ENCODE measurements around the gene PTPRN2.
A peak's percentile ranks its signal among the peaks of the same experiment; 100 is the strongest.

DNA sequence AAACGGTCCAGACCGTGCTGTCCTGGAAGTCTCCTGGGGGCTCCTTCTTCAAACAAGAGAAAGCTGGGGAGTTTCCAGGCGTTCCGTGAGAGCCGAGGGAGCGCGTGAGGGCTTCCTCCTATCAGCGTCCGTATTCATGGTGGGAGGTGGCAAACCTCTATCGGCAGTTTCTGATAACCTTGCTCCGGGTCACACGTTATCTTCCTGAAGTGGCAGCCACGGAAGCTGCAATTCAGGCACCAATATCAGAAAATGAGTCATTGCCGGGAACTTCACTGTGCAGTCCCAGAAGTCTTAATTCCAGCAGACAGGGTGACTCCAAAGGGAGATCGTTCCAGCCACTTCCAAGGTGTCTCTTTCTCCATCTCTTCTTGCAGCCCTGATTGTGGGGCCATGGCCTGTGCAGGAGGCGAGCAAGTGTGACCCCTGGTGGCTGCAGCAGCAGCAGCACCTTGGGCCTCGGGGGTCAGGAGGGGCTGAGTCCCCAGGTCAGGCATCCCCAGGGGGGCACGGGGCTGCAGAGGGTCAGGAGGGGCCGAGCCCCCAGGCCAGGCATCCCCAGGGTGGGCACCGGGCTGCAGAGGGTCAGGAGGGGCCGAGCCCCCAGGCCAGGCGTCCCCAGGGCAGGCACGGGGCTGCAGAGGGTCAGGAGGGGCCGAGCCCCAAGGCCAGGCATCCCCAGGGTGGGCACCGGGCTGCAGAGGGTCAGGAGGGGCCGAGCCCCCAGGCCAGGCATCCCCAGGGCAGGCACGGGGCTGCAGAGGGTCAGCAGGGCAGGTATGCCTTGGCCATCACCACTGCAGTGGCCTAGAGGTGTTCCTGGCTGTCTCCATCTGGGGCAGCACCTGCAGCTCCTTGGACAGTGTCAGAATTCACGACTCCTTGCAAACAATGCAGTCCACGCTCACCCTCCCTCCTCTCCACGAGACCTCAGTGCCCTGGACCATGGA lies 712.1 kb downstream of the PTPRN2 start:
- TF ChIP-seq, protein P1, sequence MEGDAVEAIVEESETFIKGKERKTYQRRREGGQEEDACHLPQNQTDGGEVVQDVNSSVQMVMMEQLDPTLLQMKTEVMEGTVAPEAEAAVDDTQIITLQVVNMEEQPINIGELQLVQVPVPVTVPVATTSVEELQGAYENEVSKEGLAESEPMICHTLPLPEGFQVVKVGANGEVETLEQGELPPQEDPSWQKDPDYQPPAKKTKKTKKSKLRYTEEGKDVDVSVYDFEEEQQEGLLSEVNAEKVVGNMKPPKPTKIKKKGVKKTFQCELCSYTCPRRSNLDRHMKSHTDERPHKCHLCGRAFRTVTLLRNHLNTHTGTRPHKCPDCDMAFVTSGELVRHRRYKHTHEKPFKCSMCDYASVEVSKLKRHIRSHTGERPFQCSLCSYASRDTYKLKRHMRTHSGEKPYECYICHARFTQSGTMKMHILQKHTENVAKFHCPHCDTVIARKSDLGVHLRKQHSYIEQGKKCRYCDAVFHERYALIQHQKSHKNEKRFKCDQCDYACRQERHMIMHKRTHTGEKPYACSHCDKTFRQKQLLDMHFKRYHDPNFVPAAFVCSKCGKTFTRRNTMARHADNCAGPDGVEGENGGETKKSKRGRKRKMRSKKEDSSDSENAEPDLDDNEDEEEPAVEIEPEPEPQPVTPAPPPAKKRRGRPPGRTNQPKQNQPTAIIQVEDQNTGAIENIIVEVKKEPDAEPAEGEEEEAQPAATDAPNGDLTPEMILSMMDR (conservative IDR thresholded peaks at IDR 0.05; ENCODE audit: low read length), result peak; percentile 77
- no peak for TF ChIP-seq EZH2phosphoT487 (IDR thresholded peaks at IDR 0.05; ENCODE audit: borderline replicate concordance, low read depth, low read length)

Measured in OCI-LY7 (cell line).